ENCODE data around the gene TGIF2. TPM values are rescaled to one million over a fixed set of nuclear protein-coding genes. Genes with fewer than 3 reads are reported as not detected.

Gene TGIF2
- total RNA-seq = 40.8 and 43.8 TPM in 2 replicates

- POLR2A ChIA-PET = interaction anchor here (0.6 to 9.7 kb wide), 16 partner anchors 13 to 619 kb away, joined by 3 to 268 read pairs (median 4); partner anchors contain the start of genes RAB5IF, SCAND1 and SLA2
Observed at GRCh38 chr20:36573103-36573797, at the start of gene TGIF2. Gene TGIF2 (plus strand): TSS chr20:36573597. CDS start chr20:36578775, 5,178 bp downstream.

GRCh38 chr20:36525620-36526365 is 47.6 kb upstream of the TGIF2 start:
- intact Hi-C loops (cut with micrococcal nuclease) = no loop called here
- H3K4me1 Mint-ChIP-seq = peaks cover 18% of the 10 kb centered on the region
- no peak overlapping the region for H3K27ac Mint-ChIP-seq
- TF ChIP-seq CTCF (IDR thresholded peaks at IDR 0.05) = no peak
- no peak for DNase-seq
- no peak for ATAC-seq (ENCODE audit: low read depth)
- peaks cover 57% of the 10 kb centered on the region for H3K36me3 Mint-ChIP-seq (ENCODE audit: low read depth)
- ChIA-PET POLR2A (no interaction called here), CTCF (no interaction called here)
- H3K4me3 Mint-ChIP-seq = no peak overlapping the region
- no peaks in the 10 kb centered on the region for H3K27me3 Mint-ChIP-seq
- no peaks in the 10 kb centered on the region for H3K9me3 Mint-ChIP-seq

More at GRCh38 chr20:36573103-36573797, at the start of gene TGIF2:
- peak; percentile 77 for ATAC-seq (ENCODE audit: low read depth)
- peaks cover 36% of the 10 kb centered on the region for H3K4me1 Mint-ChIP-seq
- H3K36me3 Mint-ChIP-seq (ENCODE audit: low read depth) = peaks cover 12% of the 10 kb centered on the region
- TF ChIP-seq CTCF (IDR thresholded peaks at IDR 0.05) = no peak
- peak within 1 kb of the TSS; percentile 91 for H3K27ac Mint-ChIP-seq
- H3K4me3 Mint-ChIP-seq = peak within 1 kb of the TSS; percentile 90
- peak; percentile 92 for DNase-seq
- CTCF ChIA-PET = interaction anchor here (1.8 to 5.3 kb wide), 2 partner anchors 21 to 32 kb away, joined by 11 to 39 read pairs; partner anchors contain the start of gene RAB5IF
- intact Hi-C loops (cut with micrococcal nuclease) = loop anchor here (1.0 to 5.0 kb wide), 4 partner anchors 17 to 199 kb away; partner anchors contain the start of genes DSN1 and RAB5IF
- H3K27me3 Mint-ChIP-seq = no peaks in the 10 kb centered on the region
- H3K9me3 Mint-ChIP-seq = no peaks in the 10 kb centered on the region

- CTCF ChIA-PET = no interaction called here
- ATAC-seq (ENCODE audit: low read depth) = no peak
- Mint-ChIP-seq H3K4me1 (peaks cover 18% of the 10 kb centered on the region), H3K27ac (no peak overlapping the region), H3K9me3 (no peaks in the 10 kb centered on the region), H3K36me3 (ENCODE audit: low read depth) (peaks cover 51% of the 10 kb centered on the region), H3K27me3 (no peaks in the 10 kb centered on the region), H3K4me3 (no peak overlapping the region)
- TF ChIP-seq CTCF (IDR thresholded peaks at IDR 0.05) = no peak
- intact Hi-C loops (cut with micrococcal nuclease) = no loop called here
- POLR2A ChIA-PET = no interaction called here
- DNase-seq = no peak
Observed at GRCh38 chr20:36526521-36527011, 46.8 kb upstream of the TGIF2 start.

GRCh38 chr20:36527331-36528125 is 45.9 kb upstream of the TGIF2 start:
- no peak for TF ChIP-seq CTCF (IDR thresholded peaks at IDR 0.05)
- Mint-ChIP-seq H3K27ac (no peak overlapping the region), H3K36me3 (ENCODE audit: low read depth) (peaks cover 45% of the 10 kb centered on the region), H3K4me1 (peaks cover 18% of the 10 kb centered on the region), H3K27me3 (no peaks in the 10 kb centered on the region), H3K4me3 (no peak overlapping the region), H3K9me3 (no peaks in the 10 kb centered on the region)
- POLR2A ChIA-PET = no interaction called here
- DNase-seq (no peak), ATAC-seq (ENCODE audit: low read depth) (no peak)
- CTCF ChIA-PET = no interaction called here
- intact Hi-C loops (cut with micrococcal nuclease) = no loop called here

Data from activated B cell treated with CpG ODN at 0.5 μM for 24 hours (primary cell).